T47D (cell line): ENCODE data around the gene ALOX15B.

Source experiments
- DNase-seq, 2 experiments: peaks; one replicate each; pipeline versions ENCODE4 v3.0.0 to v3.0.0-alpha.2; 2011 to 2012; ENCODE audit warnings: low read depth in 1 of 2, low spot score in 1 of 2
- JUND ChIP-seq: IDR thresholded peaks from 2 replicates; pipeline ENCODE4 v1.6.1; 2012; ENCODE audit warnings: low read depth
- in situ Hi-C: cut with HindIII; loops from 2 replicates; pipeline ENCODE4 v1.10.0; 2016; ENCODE audit warnings: low sequenced_read_pairs, low pct_unique_long_range_greater_than_20kb

ALOX15B gene

GRCh38 chr17:8005357-8005756 is 33.5 kb upstream of the ALOX15B start:
- in situ Hi-C loops, result no loop called here
- TF ChIP-seq JUND, result no peak
- DNase-seq, result no peak

- no peak for TF ChIP-seq JUND
- DNase-seq, result peak in 1 of 2 experiments; percentile 33
- in situ Hi-C loops, result no loop called here
These were observed 32.7 kb upstream of the ALOX15B start for GRCh38 chr17:8005967-8006730.

- in situ Hi-C loops, result no loop called here
- no peak for DNase-seq
- no peak for TF ChIP-seq JUND
These were observed 31.8 kb upstream of the ALOX15B start for GRCh38 chr17:8006836-8007680.

- in situ Hi-C loops, result no loop called here
- no peak for TF ChIP-seq JUND
- DNase-seq, result no peak
These were observed 31.0 kb upstream of the ALOX15B start for GRCh38 chr17:8007836-8008235.

GRCh38 chr17:8012045-8012580 is 26.7 kb upstream of the ALOX15B start:
- in situ Hi-C loops, result no loop called here
- TF ChIP-seq JUND, result no peak
- DNase-seq, result no peak

- in situ Hi-C loops, result no loop called here
- no peak for DNase-seq
- no peak for TF ChIP-seq JUND
These were observed 25.7 kb upstream of the ALOX15B start for GRCh38 chr17:8012996-8013640.

- no peak for TF ChIP-seq JUND
- in situ Hi-C loops, result no loop called here
- DNase-seq, result no peak
These were observed 24.9 kb upstream of the ALOX15B start for GRCh38 chr17:8013731-8014557.

GRCh38 chr17:8014558-8014850 is 24.4 kb upstream of the ALOX15B start:
- in situ Hi-C loops, result no loop called here

GRCh38 chr17:8015236-8015956 is 23.5 kb upstream of the ALOX15B start:
- TF ChIP-seq JUND, result no peak
- in situ Hi-C loops, result no loop called here
- DNase-seq, result no peak

More at GRCh38 chr17:8014558-8014850, 24.4 kb upstream of the ALOX15B start:
- DNase-seq, result no peak
- no peak for TF ChIP-seq JUND

- TF ChIP-seq JUND, result no peak
- no peak for DNase-seq
- in situ Hi-C loops, result no loop called here
These were observed 22.8 kb upstream of the ALOX15B start for GRCh38 chr17:8015957-8016631.
